CD14-positive monocyte (primary cell): Measurements from ENCODE around the gene SNX25. TPM values are rescaled to one million over a fixed set of nuclear protein-coding genes. Genes with fewer than 3 reads are reported as not detected.

ENCODE experiments used
- DNase-seq, 3 donors: peaks; one replicate each; pipeline ENCODE4 v3.0.0-alpha.2; 2011 to 2022
- H2AFZ ChIP-seq: 2 replicates; pipeline ENCODE4 v1.6.0; 2012; ENCODE audit warnings: mild to moderate bottlenecking, low read depth, low read length, inconsistent platforms; ENCODE audit not compliant: insufficient read depth, poor library complexity, severe bottlenecking
- H3K27ac ChIP-seq, 2 donors: 1 replicate in 1 of 2; 2 replicates in 1 of 2; pipeline ENCODE4 v1.5.1; 2012 to 2013; ENCODE audit warnings: low read length in 2 of 2, control low read depth in 1 of 2, inconsistent platforms in 1 of 2, low read depth in 1 of 2, mild to moderate bottlenecking in 1 of 2
- H3K27me3 ChIP-seq, 2 donors: one replicate each; pipeline versions ENCODE4 v1.6.0 to v1.6.1; 2011 to 2013; ENCODE audit warnings: low read length in 2 of 2; ENCODE audit not compliant: control insufficient read depth in 2 of 2, insufficient read depth in 2 of 2
- H3K36me3 ChIP-seq, 2 donors: replicated peaks in 1 of 2; 1 replicate in 1 of 2; 2 replicates in 1 of 2; pipeline versions ENCODE4 v1.5.1 to v1.6.1; 2012 to 2013; ENCODE audit warnings: low read length in 2 of 2, control low read depth in 1 of 2, inconsistent platforms in 1 of 2, mild to moderate bottlenecking in 1 of 2; ENCODE audit not compliant: insufficient read depth in 2 of 2, control insufficient read depth in 1 of 2
- H3K4me1 ChIP-seq, 2 donors: 1 replicate in 1 of 2; 2 replicates in 1 of 2; pipeline versions ENCODE4 v1.5.1 to v1.6.1; 2012 to 2013; ENCODE audit warnings: low read length in 2 of 2, control low read depth in 1 of 2, inconsistent platforms in 1 of 2, mild to moderate bottlenecking in 1 of 2, moderate library complexity in 1 of 2; ENCODE audit not compliant: insufficient read depth in 2 of 2, control insufficient read depth in 1 of 2
- H3K4me2 ChIP-seq: replicated peaks from 2 replicates; pipeline ENCODE3; 2012; ENCODE audit warnings: low read length, moderate library complexity, mild to moderate bottlenecking; ENCODE audit not compliant: poor library complexity, severe bottlenecking; ENCODE audit errors: extremely low read depth
- H3K4me3 ChIP-seq, 3 experiments: fragments of 200-600 bp in 1 of 3; sonication (generic) in 1 of 3; replicated peaks in 1 of 3; 1 replicate in 2 of 3; 2 replicates in 1 of 3; pipeline ENCODE4 v1.5.1; 2011 to 2013; ENCODE audit warnings: low read length in 3 of 3, mild to moderate bottlenecking in 3 of 3, control low read depth in 2 of 3, low read depth in 2 of 3, inconsistent platforms in 1 of 3, moderate library complexity in 1 of 3
- H3K79me2 ChIP-seq: 2 replicates; pipeline ENCODE4 v1.6.0; 2012; ENCODE audit warnings: mild to moderate bottlenecking, control low read depth, inconsistent platforms, low read length, moderate library complexity; ENCODE audit not compliant: insufficient read depth
- H3K9ac ChIP-seq: 2 replicates; pipeline ENCODE4 v1.6.0; 2017; ENCODE audit warnings: low read length, mild to moderate bottlenecking; ENCODE audit not compliant: insufficient read depth, poor library complexity, severe bottlenecking
- H3K9me3 ChIP-seq, 2 donors: replicated peaks in 1 of 2; 1 replicate in 1 of 2; 2 replicates in 1 of 2; pipeline versions ENCODE4 v1.5.1 to v1.6.1; 2012 to 2013; ENCODE audit warnings: low read length in 2 of 2, control low read depth in 1 of 2; ENCODE audit not compliant: control insufficient read depth in 1 of 2, insufficient read depth in 1 of 2
- H4K20me1 ChIP-seq: 2 replicates; pipeline ENCODE4 v1.6.0; 2012; ENCODE audit warnings: mild to moderate bottlenecking, low read length, control low read depth, moderate library complexity; ENCODE audit not compliant: insufficient read depth
- H3K27ac Mint-ChIP-seq, 7 donors: one replicate each; pipeline ENCODE4 v1.8.0; 2020; ENCODE audit warnings: mild to moderate bottlenecking in 7 of 7, mixed read lengths in 7 of 7, moderate library complexity in 6 of 7, inconsistent platforms in 2 of 7
- H3K27me3 Mint-ChIP-seq, 3 donors: one replicate each; pipeline ENCODE4 v1.8.0; 2021 to 2022; ENCODE audit warnings: low read depth in 3 of 3, mild to moderate bottlenecking in 3 of 3, mixed read lengths in 3 of 3, moderate library complexity in 3 of 3, inconsistent platforms in 1 of 3
- H3K36me3 Mint-ChIP-seq, 2 donors: one replicate each; pipeline ENCODE4 v1.8.0; 2020; ENCODE audit warnings: mixed read lengths in 2 of 2, inconsistent platforms in 1 of 2, mild to moderate bottlenecking in 1 of 2
- H3K4me1 Mint-ChIP-seq: one replicate; pipeline ENCODE4 v1.8.0; 2020; ENCODE audit warnings: mild to moderate bottlenecking, mixed read lengths
- H3K4me3 Mint-ChIP-seq, 2 donors: one replicate each; pipeline ENCODE4 v1.8.0; 2020; ENCODE audit warnings: mild to moderate bottlenecking in 2 of 2, mixed read lengths in 2 of 2, moderate library complexity in 1 of 2
- H3K9me3 Mint-ChIP-seq, 7 donors: one replicate each; pipeline ENCODE4 v1.8.0; 2020 to 2022; ENCODE audit warnings: mixed read lengths in 7 of 7, mild to moderate bottlenecking in 6 of 7, moderate library complexity in 6 of 7, inconsistent platforms in 2 of 7
- WGBS: methylation state at CpG from one replicate; pipeline ENCODE4 v1.1.5; 2013; ENCODE audit warnings: missing lambda C conversion rate; ENCODE audit not compliant: insufficient coverage; 5-methylcytosine and 5-hydroxymethylcytosine counted together
- intact Hi-C, 2 donors: fragments of 100-400 bp; cut with micrococcal nuclease; formaldehyde crosslinking; loops; one replicate each; pipeline versions ENCODE4 v1.15.0 to v1.15.1; 2023
- polyA plus RNA-seq, 3 donors: library from polyadenylated mRNA; depleted of rRNA in 1 of 3; unstranded in 2 of 3; stranded (reverse) in 1 of 3; fragments of 300-500 nt in 2 of 3; fragments of >200 nt in 1 of 3; fragmentation: Illumina TruSeq in 2 of 3; gene quantifications; 1 replicate in 2 of 3; 2 replicates in 1 of 3; pipeline ENCODE4 v1.2.3, GENCODE V29; 2012 to 2021
- TF ChIP-seq, protein P1 (sequence below): fragments of 200-600 bp; IDR thresholded peaks from one replicate; pipeline ENCODE4 v1.8.0; 2022; ENCODE audit warnings: antibody characterized with exemption, mild to moderate bottlenecking

SNX25 gene
- polyA plus RNA-seq, 3 donors = 0.31 to 0.40 (median 0.36) TPM

GRCh38 chr4:185259719-185260118 lies 50.3 kb downstream of the SNX25 start:
- Histone ChIP-seq H3K9ac (no peak overlapping the region), H3K4me3 (no peak overlapping the region), H3K4me2 (no peak overlapping the region), H2AFZ (no peak overlapping the region), H3K9me3 (no peaks in the 10 kb centered on the region), H3K36me3 (no peaks in the 10 kb centered on the region), H3K27ac (no peak overlapping the region), H4K20me1 (no peaks in the 10 kb centered on the region), H3K79me2 (no peaks in the 10 kb centered on the region), H3K4me1 (no peaks in the 10 kb centered on the region), H3K27me3 (no peaks in the 10 kb centered on the region)
- H3K36me3 Mint-ChIP-seq = no peaks in the 10 kb centered on the region
- H3K27me3 Mint-ChIP-seq = peaks cover 0 to 14% (median 9%) of the 10 kb centered on the region in 3 donors
- TF ChIP-seq, protein P1, sequence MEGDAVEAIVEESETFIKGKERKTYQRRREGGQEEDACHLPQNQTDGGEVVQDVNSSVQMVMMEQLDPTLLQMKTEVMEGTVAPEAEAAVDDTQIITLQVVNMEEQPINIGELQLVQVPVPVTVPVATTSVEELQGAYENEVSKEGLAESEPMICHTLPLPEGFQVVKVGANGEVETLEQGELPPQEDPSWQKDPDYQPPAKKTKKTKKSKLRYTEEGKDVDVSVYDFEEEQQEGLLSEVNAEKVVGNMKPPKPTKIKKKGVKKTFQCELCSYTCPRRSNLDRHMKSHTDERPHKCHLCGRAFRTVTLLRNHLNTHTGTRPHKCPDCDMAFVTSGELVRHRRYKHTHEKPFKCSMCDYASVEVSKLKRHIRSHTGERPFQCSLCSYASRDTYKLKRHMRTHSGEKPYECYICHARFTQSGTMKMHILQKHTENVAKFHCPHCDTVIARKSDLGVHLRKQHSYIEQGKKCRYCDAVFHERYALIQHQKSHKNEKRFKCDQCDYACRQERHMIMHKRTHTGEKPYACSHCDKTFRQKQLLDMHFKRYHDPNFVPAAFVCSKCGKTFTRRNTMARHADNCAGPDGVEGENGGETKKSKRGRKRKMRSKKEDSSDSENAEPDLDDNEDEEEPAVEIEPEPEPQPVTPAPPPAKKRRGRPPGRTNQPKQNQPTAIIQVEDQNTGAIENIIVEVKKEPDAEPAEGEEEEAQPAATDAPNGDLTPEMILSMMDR = no peak
- no peaks in the 10 kb centered on the region for H3K4me1 Mint-ChIP-seq
- no peak overlapping the region for H3K27ac Mint-ChIP-seq
- 98% methylated on average over 7 of the region's 8 CpGs for WGBS
- intact Hi-C loops = no loop called here
- DNase-seq = no peak
- H3K4me3 Mint-ChIP-seq = no peak overlapping the region
- H3K9me3 Mint-ChIP-seq = no peaks in the 10 kb centered on the region

- H3K79me2 ChIP-seq = no peaks in the 10 kb centered on the region
- H3K27me3 ChIP-seq = peaks cover 0 to 3% of the 10 kb centered on the region in 2 donors
- Mint-ChIP-seq H3K4me3 (no peak overlapping the region), H3K27ac (no peak overlapping the region), H3K4me1 (no peaks in the 10 kb centered on the region), H3K36me3 (no peaks in the 10 kb centered on the region), H3K27me3 (peaks cover 0 to 13% (median 4%) of the 10 kb centered on the region in 3 donors), H3K9me3 (no peaks in the 10 kb centered on the region)
- no peak overlapping the region for H3K27ac ChIP-seq
- no peaks in the 10 kb centered on the region for H3K4me1 ChIP-seq
- intact Hi-C loops = no loop called here
- 100% methylated on average over 1 of the region's 4 CpGs for WGBS
- no peak for DNase-seq
- H3K9me3 ChIP-seq = no peaks in the 10 kb centered on the region
- no peak overlapping the region for H3K9ac ChIP-seq
- no peak overlapping the region for H3K4me3 ChIP-seq
- H4K20me1 ChIP-seq = no peaks in the 10 kb centered on the region
- H3K36me3 ChIP-seq = no peaks in the 10 kb centered on the region
- TF ChIP-seq, protein P1 = no peak
- H3K4me2 ChIP-seq = no peak overlapping the region
- no peak overlapping the region for H2AFZ ChIP-seq
Measured at GRCh38 chr4:185261946-185262345, 52.5 kb downstream of the SNX25 start.
